NCI-H69 (cell line): ENCODE data around the gene PSMC3IP.
"Not testable (repeated sequence)": the region's sequence is repeated elsewhere in the genome, so short reads cannot be mapped to it uniquely, and the experiment has no call there.

Source experiments
- DNase-seq: peaks from one replicate; lab custom pipeline; 2025; lab: John Stamatoyannopoulos, UW

PSMC3IP gene

DNA sequence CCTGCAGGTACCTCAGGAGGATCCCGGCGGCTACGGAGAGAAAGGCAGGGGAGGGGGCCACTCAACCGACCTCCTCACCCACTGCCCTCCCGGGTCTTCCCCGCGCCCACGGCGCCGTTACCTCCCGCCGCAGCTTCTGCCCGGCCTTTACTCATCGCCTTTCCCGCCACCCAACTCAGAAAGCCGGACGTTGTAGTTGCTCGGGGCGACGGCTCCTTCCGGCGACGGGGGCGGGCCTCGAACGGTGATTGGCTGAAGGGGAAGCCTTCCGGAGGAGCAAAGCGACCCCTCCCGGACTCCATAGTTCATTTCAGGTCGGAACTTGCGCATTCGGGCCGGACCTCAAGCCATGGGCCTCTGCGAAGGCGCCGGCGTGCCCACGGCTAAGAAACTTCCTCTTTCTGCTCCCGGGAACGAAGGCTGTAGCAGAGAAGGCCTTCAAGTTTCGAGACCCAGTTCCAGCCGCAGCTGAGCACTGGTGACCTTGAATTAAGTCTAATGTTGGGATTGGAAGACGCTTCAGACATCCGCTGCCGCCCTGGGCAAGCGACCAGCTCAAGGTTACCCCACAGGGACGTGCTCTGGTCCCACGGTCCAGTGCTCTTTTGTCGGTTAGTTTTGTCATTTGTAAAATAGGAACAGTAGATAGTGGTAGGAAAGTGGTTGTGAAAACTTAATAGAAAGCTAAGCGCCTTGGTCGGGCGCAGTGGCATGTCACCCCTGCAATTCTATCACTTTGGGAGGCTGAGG, at the start of gene PSMC3IP:
PSMC3IP (minus strand) TSS at position 198 of the 750 bp plus-strand sequence; CDS start at position 155, 43 bp downstream.
- DNase-seq: peak; percentile 98

DNA sequence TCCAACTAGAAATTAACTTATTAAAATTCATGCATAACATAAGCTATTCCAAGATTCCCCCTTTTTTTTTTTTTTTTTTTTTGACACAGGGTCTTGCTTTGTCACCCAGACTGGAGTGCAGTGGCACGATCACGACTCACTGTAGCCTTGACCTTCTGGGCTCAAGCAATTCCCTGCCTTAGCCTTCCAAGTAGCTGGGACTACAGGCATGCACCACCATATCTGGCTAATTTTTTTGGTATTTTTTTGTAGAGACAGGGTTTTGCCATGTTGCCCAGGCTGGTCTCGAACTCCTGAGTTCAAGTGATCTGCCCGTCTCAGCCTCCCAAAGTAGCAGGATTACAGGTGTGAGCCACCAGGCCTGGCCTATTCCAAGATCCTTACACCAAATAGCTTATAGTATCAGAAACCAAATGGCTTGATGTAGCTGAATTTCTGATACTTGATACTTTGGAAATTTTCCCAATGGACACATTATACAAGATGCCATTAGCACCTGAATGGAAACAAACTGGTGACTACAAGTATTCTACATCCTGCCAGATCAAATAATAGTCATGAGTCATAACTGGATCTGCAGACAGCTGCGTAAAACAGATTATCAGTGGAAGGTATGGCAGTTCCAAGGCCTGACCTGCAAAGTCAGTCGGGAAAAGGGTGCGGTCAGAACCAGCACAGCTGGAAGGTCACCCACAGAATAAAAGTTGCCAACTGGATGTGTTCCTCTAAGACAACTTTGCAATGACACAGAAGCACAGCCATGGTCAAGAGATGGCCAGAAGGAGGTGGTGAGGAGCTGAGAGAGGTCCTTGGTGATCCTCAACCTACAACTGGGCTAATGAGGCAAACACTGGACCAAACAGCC, 46.4 kb upstream of the PSMC3IP start:
- DNase-seq: peak; percentile 62

GRCh38 chr17:42623271-42623670, 45.7 kb upstream of the PSMC3IP start:
- no peak for DNase-seq

DNA sequence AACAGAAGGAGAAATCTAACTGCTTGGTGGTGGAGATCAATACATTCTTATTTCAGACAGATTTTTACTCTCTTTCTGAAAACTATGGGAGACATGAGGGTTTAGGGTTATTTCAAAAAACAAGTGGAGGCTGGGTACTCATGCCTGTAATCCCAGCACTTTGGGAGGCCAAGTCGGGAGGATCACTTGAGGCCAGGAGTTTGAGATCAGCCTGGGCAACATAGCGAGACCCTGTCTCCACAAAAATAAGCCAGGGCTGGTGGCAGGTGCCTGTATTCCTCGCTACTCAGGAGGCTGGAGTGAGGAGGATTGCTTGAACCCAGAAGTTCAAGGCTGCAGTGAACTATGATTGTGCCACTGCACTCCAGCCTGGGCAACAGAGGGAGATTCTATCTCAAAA, 44.5 kb upstream of the PSMC3IP start:
- not testable (repeated sequence) for DNase-seq

- peak; percentile 67 for DNase-seq
These were observed 41.1 kb upstream of the PSMC3IP start for GRCh38 chr17:42618442-42619150.

DNA sequence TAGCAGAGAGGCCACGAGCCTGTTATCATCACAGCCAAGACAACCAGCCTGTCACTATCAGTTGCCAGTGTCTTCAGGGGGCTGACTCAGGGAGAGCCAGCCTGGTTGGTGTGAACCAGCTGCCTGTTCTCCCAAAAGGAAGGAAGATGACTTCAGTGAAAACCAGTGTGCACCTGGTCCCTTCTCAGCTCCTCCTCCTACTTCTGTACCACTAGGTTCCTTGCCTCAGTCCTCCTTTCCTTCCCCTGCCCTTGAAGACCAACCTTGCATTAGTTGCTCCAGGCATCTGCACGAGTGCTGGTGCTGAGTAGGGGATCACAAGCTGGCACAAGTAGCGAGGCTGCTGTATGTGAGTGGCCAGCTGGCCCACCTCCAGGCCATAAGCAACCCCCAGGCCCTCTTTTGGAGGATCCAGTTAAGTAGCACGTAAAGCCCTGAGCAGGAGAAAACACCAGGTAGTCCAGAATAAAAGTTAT, 40.5 kb upstream of the PSMC3IP start:
- DNase-seq: peak; percentile 48

- DNase-seq: no peak
These were observed 36.3 kb upstream of the PSMC3IP start for GRCh38 chr17:42613699-42614295.

DNA sequence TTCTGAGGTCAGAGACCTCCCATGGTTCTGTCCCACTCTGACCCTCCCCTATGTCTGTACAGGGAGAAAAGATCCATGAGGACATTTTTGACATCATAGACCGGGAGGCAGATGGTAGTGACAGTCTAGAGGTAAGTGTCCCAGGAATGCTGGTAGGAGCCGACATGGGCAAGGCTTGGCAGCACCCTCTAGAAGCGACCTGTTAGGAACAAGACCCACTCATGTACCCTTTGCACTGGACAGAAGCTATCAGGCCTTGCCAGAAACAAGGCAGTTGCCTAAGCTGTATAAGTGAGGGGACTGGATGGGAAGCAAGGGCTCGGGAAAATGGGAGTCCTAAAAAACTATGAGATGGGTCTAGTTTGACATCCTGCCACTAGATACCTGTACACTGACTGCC, 34.5 kb upstream of the PSMC3IP start:
- DNase-seq: no peak

GRCh38 chr17:42609814-42610801, 32.6 kb upstream of the PSMC3IP start:
- DNase-seq: peak; percentile 63

- DNase-seq: peak; percentile 100
These were observed 31.8 kb upstream of the PSMC3IP start, which contains the start of the genes RETREG3 and TUBG1 for GRCh38 chr17:42609182-42609813. Gene RETREG3 (minus strand): TSS chr17:42609374. CDS start chr17:42609324, 50 bp downstream. Gene TUBG1 (plus strand): TSS chr17:42609683. CDS start chr17:42609738, 55 bp downstream.

DNA sequence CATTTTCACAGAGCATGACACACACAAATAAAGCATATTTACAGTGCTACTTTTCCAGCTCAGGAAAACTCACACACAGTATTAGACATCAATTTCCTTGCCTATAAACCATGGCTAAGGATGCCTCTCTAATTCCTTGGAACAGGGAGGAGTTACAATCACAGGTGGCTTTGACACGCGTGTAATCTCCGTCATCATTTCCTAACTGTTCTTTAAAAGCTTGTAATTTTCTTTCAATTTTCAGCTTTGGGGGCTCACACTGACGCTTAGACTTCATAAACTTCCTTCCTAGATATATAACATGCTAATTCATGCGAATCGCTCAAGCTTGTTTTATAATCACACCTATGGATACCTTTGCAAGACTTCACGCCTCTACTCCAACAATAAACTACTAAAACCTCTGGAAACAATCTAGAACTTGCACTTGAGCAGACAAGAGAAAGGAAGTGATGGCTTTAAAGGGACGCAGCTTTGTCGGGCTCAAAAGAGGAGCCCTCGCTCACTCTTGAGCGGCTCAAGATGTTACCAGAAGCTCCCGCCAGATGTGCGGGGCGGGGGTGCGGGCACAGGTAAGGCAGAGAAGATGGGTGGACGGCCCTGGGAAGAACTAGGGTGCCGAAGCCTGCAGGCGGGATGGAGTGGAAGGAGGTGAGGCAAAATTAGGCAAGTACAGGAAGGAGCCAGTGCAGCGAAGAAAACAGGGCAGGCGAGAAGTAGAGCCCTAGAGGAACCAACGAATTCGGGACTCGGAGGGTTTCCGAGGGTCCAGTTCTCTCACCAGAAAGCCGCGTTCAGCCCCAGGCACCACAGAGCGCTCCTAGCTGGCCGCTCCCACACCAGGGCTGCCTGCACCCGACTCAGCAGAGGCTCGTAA, 31.0 kb upstream of the PSMC3IP start:
- DNase-seq: peak; percentile 65

DNA sequence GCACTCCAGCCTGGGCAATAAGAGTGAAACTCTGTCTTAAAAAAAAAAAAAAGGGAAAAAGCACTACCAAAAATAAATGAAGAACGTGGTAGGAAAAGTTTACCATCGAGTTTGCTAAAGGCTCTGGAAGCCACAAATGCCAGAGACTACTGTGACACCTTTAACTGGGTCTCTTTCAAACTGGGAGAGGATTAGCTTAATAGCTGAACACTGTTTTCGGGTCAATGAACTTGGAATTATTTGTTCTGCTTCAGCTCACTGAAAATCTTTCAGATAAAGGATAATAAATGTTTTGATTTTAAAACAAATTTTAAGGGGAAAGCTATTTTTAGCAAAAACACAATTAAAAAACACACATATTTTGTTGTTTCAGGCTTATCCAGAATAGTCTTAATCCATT, 30.2 kb upstream of the PSMC3IP start:
- no peak for DNase-seq

DNA sequence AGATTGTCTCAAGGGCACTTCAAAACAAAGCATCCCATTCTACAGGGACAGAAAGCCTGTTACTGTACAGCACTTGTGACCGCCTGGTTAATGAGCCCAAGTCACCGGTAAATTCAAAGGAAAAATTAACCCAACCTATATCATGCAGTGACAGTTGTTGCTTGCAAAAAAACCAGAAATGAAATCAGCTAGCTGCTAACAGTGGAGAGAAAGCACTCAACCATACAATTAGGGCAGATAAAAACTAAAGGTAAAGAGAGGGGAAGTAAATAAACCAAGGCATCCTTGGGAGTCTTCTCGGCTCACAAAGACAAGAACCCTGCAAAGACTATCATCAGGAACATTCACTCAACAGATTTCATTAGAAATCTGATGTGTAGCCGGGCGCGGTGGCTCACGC, 25.8 kb upstream of the PSMC3IP start:
- no peak for DNase-seq

DNA sequence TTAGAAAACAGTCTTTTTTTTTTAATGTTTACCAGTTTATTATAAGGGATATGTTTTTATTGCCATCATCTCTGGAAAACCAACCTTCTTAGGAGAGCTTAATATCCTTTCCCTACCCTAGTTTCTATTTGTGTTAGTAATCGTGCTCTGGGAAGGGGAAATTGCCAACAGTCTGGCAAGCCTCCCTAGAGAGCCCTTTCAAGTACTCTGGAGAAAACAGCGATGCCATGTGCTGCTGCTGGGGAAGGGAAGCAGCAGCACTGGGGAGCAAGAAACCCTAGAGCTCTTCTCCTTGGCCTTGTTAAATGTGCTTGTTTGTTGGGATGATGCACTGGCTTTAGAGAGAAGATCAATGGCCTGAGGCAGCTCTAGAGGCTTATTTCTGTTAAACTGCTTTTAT, 21.4 kb upstream of the PSMC3IP start:
- peak; percentile 36 for DNase-seq

GRCh38 chr17:42596386-42596785, 18.9 kb upstream of the PSMC3IP start:
- DNase-seq: no peak

GRCh38 chr17:42591411-42591810, 13.9 kb upstream of the PSMC3IP start:
- no peak for DNase-seq

GRCh38 chr17:42590886-42591285, 13.4 kb upstream of the PSMC3IP start:
- no peak for DNase-seq

GRCh38 chr17:42586514-42587230, 9.1 kb upstream of the PSMC3IP start:
- DNase-seq: no peak
